Measurements from ENCODE around the gene C11orf91.

GRCh38 chr11:33700502-33701271 is at the start of gene C11orf91:
- no peak for TF ChIP-seq CTCF (IDR thresholded peaks at IDR 0.05)
- peak; percentile 66 for TF ChIP-seq POLR2A (IDR thresholded peaks at IDR 0.05)

Data from right lobe of liver (tissue), 4 donors.